H9 (cell line): ENCODE measurements around the gene MSI2. TPM values are rescaled to one million over a fixed set of nuclear protein-coding genes. Genes with fewer than 3 reads are reported as not detected.

Source experiments
- DNase-seq: peaks from one replicate; pipeline ENCODE4 v3.0.0-alpha.2; 2017
- H2AFZ ChIP-seq: one replicate; pipeline ENCODE4 v1.6.1; 2013; ENCODE audit warnings: mild to moderate bottlenecking, low read length, control low read depth, moderate library complexity
- H2AK5ac ChIP-seq: 2 replicates; pipeline ENCODE4 v1.6.1; 2013; ENCODE audit warnings: low read length, control low read depth, mixed read lengths; ENCODE audit not compliant: insufficient read length
- H2BK120ac ChIP-seq: one replicate; pipeline ENCODE4 v1.6.1; 2013; ENCODE audit warnings: low read depth, mild to moderate bottlenecking, low read length, control low read depth, inconsistent platforms; ENCODE audit not compliant: poor library complexity, severe bottlenecking
- H2BK12ac ChIP-seq: 2 replicates; pipeline ENCODE4 v1.6.1; 2013; ENCODE audit warnings: low read length, control low read depth, mixed read lengths, low read depth; ENCODE audit not compliant: insufficient read length
- H2BK15ac ChIP-seq: 2 replicates; pipeline ENCODE4 v1.6.1; 2013; ENCODE audit warnings: low read depth, low read length, control low read depth
- H2BK20ac ChIP-seq: one replicate; pipeline ENCODE4 v1.6.1; 2013; ENCODE audit warnings: low read depth, mild to moderate bottlenecking, low read length, control low read depth, inconsistent platforms; ENCODE audit not compliant: poor library complexity, severe bottlenecking
- H2BK5ac ChIP-seq: 2 replicates; pipeline ENCODE4 v1.6.1; 2013; ENCODE audit warnings: low read length, control low read depth, mixed read lengths; ENCODE audit not compliant: insufficient read length
- H3K14ac ChIP-seq: 2 replicates; pipeline ENCODE4 v1.6.1; 2013; ENCODE audit warnings: low read length, control low read depth; ENCODE audit not compliant: insufficient read depth
- H3K18ac ChIP-seq: 2 replicates; pipeline ENCODE4 v1.6.1; 2013; ENCODE audit warnings: low read depth, mild to moderate bottlenecking, mixed read lengths, low read length, control low read depth; ENCODE audit not compliant: insufficient read length
- H3K23ac ChIP-seq: 2 replicates; pipeline ENCODE4 v1.6.1; 2013; ENCODE audit warnings: low read length, control low read depth, mixed read lengths, low read depth; ENCODE audit not compliant: insufficient read length
- H3K23me2 ChIP-seq: 2 replicates; pipeline ENCODE4 v1.6.1; 2013; ENCODE audit warnings: low read depth, mild to moderate bottlenecking, mixed read lengths, low read length, control low read depth; ENCODE audit not compliant: insufficient read length, poor library complexity, severe bottlenecking
- H3K27ac ChIP-seq: 2 replicates; pipeline ENCODE4 v1.5.1; 2013; ENCODE audit warnings: low read length, control low read depth, mixed read lengths, low read depth; ENCODE audit not compliant: insufficient read length
- H3K27me3 ChIP-seq: 2 replicates; pipeline ENCODE4 v1.6.1; 2013; ENCODE audit warnings: low read length, control low read depth, inconsistent platforms; ENCODE audit not compliant: insufficient read depth
- H3K4ac ChIP-seq: 2 replicates; pipeline ENCODE4 v1.6.1; 2013; ENCODE audit warnings: low read depth, mild to moderate bottlenecking, control low read depth, inconsistent platforms, low read length, moderate library complexity
- H3K4me1 ChIP-seq: 2 replicates; pipeline ENCODE4 v1.6.1; 2013; ENCODE audit warnings: low read length, control low read depth, inconsistent platforms; ENCODE audit not compliant: insufficient read depth
- H3K4me2 ChIP-seq: 2 replicates; pipeline ENCODE4 v1.6.1; 2013; ENCODE audit warnings: low read length, control low read depth, mixed read lengths; ENCODE audit not compliant: insufficient read length, insufficient read depth
- H3K56ac ChIP-seq: 2 replicates; pipeline ENCODE4 v1.6.1; 2013; ENCODE audit warnings: low read depth, mild to moderate bottlenecking, mixed read lengths, low read length, control low read depth; ENCODE audit not compliant: insufficient read length
- H3K79me1 ChIP-seq: 2 replicates; pipeline ENCODE4 v1.6.1; 2013; ENCODE audit warnings: low read depth, mild to moderate bottlenecking, moderate library complexity, low read length, control low read depth, inconsistent platforms; ENCODE audit not compliant: insufficient read depth, poor library complexity, severe bottlenecking
- H3K79me2 ChIP-seq: 2 replicates; pipeline ENCODE4 v1.6.1; 2013; ENCODE audit warnings: low read length, control low read depth, inconsistent platforms; ENCODE audit not compliant: insufficient read depth
- H3K9ac ChIP-seq: 2 replicates; pipeline ENCODE4 v1.6.1; 2013; ENCODE audit warnings: low read length, control low read depth, mixed read lengths; ENCODE audit not compliant: insufficient read length; ENCODE audit errors: extremely low read depth
- H3K9me3 ChIP-seq: one replicate; pipeline ENCODE4 v1.6.1; 2013; ENCODE audit warnings: low read depth, low read length, inconsistent platforms; ENCODE audit not compliant: control insufficient read depth
- H3T11ph ChIP-seq: one replicate; pipeline ENCODE4 v1.6.1; 2013; ENCODE audit warnings: mild to moderate bottlenecking, low read length, control low read depth, inconsistent platforms
- H4K20me1 ChIP-seq: one replicate; pipeline ENCODE4 v1.6.1; 2013; ENCODE audit not compliant: control insufficient read depth, insufficient read length, insufficient read depth
- H4K5ac ChIP-seq: 2 replicates; pipeline ENCODE4 v1.6.1; 2013; ENCODE audit warnings: low read depth, mild to moderate bottlenecking, mixed read lengths, low read length, control low read depth; ENCODE audit not compliant: insufficient read length
- H4K8ac ChIP-seq: replicated peaks from 2 replicates; pipeline ENCODE4 v1.6.1; 2013; ENCODE audit warnings: low read length, control low read depth, mixed read lengths, low read depth; ENCODE audit not compliant: insufficient read length
- H4K91ac ChIP-seq: 2 replicates; pipeline ENCODE4 v1.6.1; 2013; ENCODE audit warnings: low read depth, mild to moderate bottlenecking, moderate library complexity, mixed read lengths, low read length, control low read depth; ENCODE audit not compliant: insufficient read length
- H3K27ac Mint-ChIP-seq, 3 experiments: 2 replicates in 2 of 3; 3 replicates in 1 of 3; pipeline ENCODE4 v1.8.0; 2020 to 2021; ENCODE audit warnings: mixed read lengths in 3 of 3, mild to moderate bottlenecking in 1 of 3, moderate library complexity in 1 of 3
- H3K27me3 Mint-ChIP-seq: 2 replicates; pipeline ENCODE4 v1.8.0; 2021; ENCODE audit warnings: low read depth, mild to moderate bottlenecking, moderate library complexity, mixed read lengths
- H3K36me3 Mint-ChIP-seq, 3 experiments: 2 replicates in 2 of 3; 3 replicates in 1 of 3; pipeline ENCODE4 v1.8.0; 2020 to 2021; ENCODE audit warnings: low read depth in 3 of 3, mixed read lengths in 3 of 3; ENCODE audit not compliant: insufficient read depth in 1 of 3
- H3K4me1 Mint-ChIP-seq, 2 experiments: 2 replicates each; pipeline ENCODE4 v1.8.0; 2020; ENCODE audit warnings: mixed read lengths in 2 of 2
- H3K4me3 Mint-ChIP-seq, 2 experiments: 2 replicates in 1 of 2; 3 replicates in 1 of 2; pipeline ENCODE4 v1.8.0; 2020 to 2021; ENCODE audit warnings: mild to moderate bottlenecking in 2 of 2, mixed read lengths in 2 of 2, moderate library complexity in 1 of 2
- H3K9me3 Mint-ChIP-seq, 2 experiments: 2 replicates in 1 of 2; 3 replicates in 1 of 2; pipeline ENCODE4 v1.8.0; 2020; ENCODE audit warnings: mild to moderate bottlenecking in 2 of 2, mixed read lengths in 2 of 2, moderate library complexity in 1 of 2
- CTCF ChIP-seq: fragments of 200-600 bp; sonication (generic); conservative IDR thresholded peaks from 3 replicates; pipeline ENCODE4 v1.8.0; 2021; ENCODE audit warnings: antibody characterized with exemption, mild to moderate bottlenecking
- WGBS: extraction: QIAGEN DNeasy Blood & Tissue Kit; methylation state at CpG from one replicate; pipeline ENCODE4 v1.1.7; 2013; ENCODE audit warnings: missing lambda C conversion rate, low lambda C conversion rate, mixed read lengths; ENCODE audit not compliant: insufficient read length; ENCODE audit errors: extremely low coverage; 5-methylcytosine and 5-hydroxymethylcytosine counted together
- total RNA-seq: library from RNA; stranded (reverse); gene quantifications from 2 replicates; pipeline ENCODE4 v1.2.1, GENCODE V29; 2021

Gene MSI2
- total RNA-seq, 1 experiment from 2014 or later = 98.5 TPM

- no peak for TF ChIP-seq CTCF
- Histone ChIP-seq H3K4ac (no peak overlapping the region), H2AK5ac (no peak overlapping the region), H3K4me2 (no peak overlapping the region), H3K9me3 (no peaks in the 10 kb centered on the region), H2BK20ac (no peak overlapping the region), H3K23ac (no peak overlapping the region), H3K18ac (no peak overlapping the region), H3K23me2 (no peaks in the 10 kb centered on the region), H2AFZ (no peak overlapping the region), H3K27me3 (no peaks in the 10 kb centered on the region), H4K20me1 (no peaks in the 10 kb centered on the region), H3K79me1 (no peaks in the 10 kb centered on the region), H2BK120ac (no peak overlapping the region), H3K27ac (no peak overlapping the region), H4K5ac (no peak overlapping the region), H2BK12ac (no peak overlapping the region), H3K4me1 (peaks cover 4% of the 10 kb centered on the region), H4K8ac (no peak overlapping the region), H3K79me2 (no peaks in the 10 kb centered on the region), H3T11ph (no peak overlapping the region), H3K9ac (no peak overlapping the region), H2BK5ac (no peak overlapping the region), H3K14ac (no peak overlapping the region), H4K91ac (no peak overlapping the region), H2BK15ac (no peak overlapping the region), H3K56ac (no peak overlapping the region)
- Mint-ChIP-seq H3K27me3 (no peaks in the 10 kb centered on the region), H3K36me3 (no peaks in the 10 kb centered on the region), H3K27ac (no peak overlapping the region), H3K4me1 (peaks cover 25 to 50% of the 10 kb centered on the region in 2 experiments), H3K9me3 (no peaks in the 10 kb centered on the region), H3K4me3 (no peak overlapping the region)
- no CpG with 5 or more reads among the region's 4 CpGs for WGBS
- DNase-seq = no peak
Measured at GRCh38 chr17:57490111-57490845, 234.0 kb downstream of the MSI2 start.
